Cerebellar cortex (tissue), 1 donor: ENCODE data around the gene COX4I1.

Experiments used
- DNase-seq: peaks from one replicate; pipeline ENCODE4 v3.0.0-alpha.2; 2015; ENCODE audit warnings: low spot score

COX4I1 gene

DNA sequence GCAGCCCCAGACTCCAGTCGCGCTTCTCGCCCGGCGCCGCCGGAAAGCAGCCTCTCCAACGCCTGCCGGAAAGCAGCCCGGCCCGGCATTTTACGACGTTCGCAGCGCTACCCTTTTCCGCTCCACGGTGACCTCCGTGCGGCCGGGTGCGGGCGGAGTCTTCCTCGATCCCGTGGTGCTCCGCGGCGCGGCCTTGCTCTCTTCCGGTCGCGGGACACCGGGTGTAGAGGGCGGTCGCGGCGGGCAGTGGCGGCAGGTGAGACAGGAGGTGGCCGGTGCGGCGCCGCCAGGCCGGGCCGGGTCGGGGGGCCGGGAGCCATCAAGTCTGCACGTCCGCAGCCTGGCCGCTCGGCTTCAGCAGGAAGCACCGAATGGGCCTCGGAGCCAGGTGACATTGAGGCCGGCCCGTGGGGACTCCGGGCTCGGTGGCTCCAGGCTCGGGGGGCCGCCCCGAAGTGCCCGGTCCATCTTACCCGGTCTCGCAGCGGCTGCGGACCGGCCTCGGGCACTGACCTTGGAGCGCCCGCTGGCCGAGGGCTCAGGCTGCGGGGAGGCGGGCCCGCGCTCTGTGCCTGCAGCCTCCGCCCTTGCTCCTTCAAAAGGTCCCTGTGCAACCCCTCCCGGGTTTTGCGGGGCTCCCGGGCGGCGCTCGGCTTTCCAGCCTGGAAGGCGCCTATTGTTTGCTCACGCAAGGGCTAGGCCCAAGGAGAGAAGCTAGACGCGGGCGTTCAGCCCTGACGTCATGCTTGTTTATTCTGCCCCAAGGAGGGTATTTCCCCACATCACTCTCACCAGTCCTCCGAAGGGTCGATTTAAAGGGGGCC lies at the start of gene COX4I1, which contains the start of gene EMC8:
Gene COX4I1, plus strand, starts transcription at position 199 of the 824 bp plus-strand sequence. CDS start 1,511 bp downstream, outside the sequence.
Gene EMC8, minus strand, starts transcription at position 48 of the 824 bp plus-strand sequence. CDS start 249 bp downstream, outside the sequence.
- DNase-seq = peak; percentile 90

DNA sequence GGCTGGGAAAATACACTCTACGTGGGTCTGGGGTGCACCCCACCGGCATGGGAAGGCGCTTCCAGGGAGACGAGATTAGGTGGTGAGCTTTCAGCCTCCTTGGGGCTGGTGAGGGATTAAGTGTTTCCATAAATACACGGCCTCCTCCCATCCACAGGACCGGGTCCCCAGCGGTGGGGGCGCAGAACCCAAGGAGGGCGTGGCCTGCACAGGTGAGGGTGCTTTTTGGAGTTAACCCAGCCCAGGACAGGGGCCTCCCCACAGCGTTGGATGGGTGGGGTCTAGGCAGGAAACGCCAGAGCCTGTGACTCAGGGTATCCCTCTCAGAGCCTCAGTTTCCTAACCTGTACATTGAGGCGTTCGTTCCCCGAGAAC lies 49.7 kb upstream of the COX4I1 start:
- DNase-seq = no peak

GRCh38 chr16:85750146-85750826 lies 49.2 kb upstream of the COX4I1 start:
- DNase-seq = no peak

GRCh38 chr16:85750827-85751697 lies 48.4 kb upstream of the COX4I1 start, which contains the start of gene C16orf74:
Gene C16orf74, minus strand, starts transcription at chr16:85751096. Its CDS starts 15,879 bp downstream, at chr16:85735217.
- no peak for DNase-seq

GRCh38 chr16:85751698-85752501 lies 47.6 kb upstream of the COX4I1 start:
- DNase-seq = no peak

GRCh38 chr16:85752511-85753420 lies 46.7 kb upstream of the COX4I1 start:
- no peak for DNase-seq

DNA sequence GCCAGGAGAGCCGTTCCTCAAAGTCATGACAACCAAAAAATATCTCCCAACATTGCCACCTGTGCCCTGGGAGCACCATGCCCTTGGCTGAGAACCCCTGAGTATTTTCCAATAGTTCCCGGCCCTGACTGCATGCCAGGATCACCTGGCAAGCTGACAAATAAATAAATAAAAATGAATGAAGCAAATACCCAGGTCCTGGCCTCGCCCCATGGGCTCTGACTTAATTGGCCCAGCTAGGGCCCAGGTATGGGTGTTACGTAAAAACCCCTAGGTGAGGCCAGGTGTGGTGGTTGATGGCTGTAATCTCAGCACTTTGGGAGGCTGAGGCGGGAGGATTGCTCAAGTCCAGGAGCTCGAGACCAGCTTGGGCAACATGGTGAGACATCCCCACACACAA lies 45.9 kb upstream of the COX4I1 start:
- no peak for DNase-seq

GRCh38 chr16:85753976-85754375 lies 45.5 kb upstream of the COX4I1 start:
- no peak for DNase-seq

- DNase-seq = no peak
These were observed 45.1 kb upstream of the COX4I1 start for GRCh38 chr16:85754413-85754812.

DNA sequence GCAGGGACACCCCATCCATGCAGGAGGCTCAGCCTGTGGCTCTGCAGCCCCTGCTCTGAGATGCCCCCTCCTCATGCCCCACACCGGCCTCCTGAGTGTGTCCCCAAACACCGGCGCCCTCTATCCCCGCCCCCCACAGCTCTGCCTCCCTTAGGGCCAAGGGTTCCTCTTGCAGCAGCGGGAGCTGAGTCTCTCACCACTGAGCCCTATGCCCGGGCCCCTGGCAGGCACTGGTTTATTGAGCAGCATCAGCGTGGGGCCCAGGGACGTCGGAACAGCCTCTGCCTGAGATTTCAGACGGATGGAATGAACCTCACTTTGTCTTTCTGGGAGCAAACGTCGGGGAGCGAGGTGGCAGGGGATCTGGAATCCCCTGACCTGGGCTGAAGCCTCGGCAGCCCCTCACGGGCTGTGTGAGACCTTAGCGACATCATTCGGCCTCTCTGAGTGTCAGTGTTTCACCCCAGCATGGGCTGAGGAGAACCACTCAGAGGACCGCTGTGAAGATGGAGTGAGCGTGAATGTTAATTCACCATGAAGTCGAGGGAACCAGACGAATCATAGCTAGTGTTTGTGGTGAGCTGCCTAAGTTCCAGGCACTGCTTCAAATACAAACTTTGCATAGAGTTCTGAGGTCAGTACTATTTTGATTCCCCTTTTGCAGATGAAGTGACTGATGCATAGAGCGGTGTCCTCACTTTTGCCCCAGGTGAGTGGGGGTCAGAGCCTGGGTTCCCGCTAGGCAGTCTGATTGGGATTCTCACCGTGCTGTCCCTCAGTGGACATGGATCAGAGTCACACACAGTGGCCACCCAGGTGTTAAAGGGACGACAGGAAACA lies 43.3 kb upstream of the COX4I1 start:
- no peak for DNase-seq

- no peak for DNase-seq
These were observed 42.1 kb upstream of the COX4I1 start for GRCh38 chr16:85757341-85757822.

- no peak for DNase-seq
These were observed 40.4 kb upstream of the COX4I1 start for GRCh38 chr16:85759136-85759535.

DNA sequence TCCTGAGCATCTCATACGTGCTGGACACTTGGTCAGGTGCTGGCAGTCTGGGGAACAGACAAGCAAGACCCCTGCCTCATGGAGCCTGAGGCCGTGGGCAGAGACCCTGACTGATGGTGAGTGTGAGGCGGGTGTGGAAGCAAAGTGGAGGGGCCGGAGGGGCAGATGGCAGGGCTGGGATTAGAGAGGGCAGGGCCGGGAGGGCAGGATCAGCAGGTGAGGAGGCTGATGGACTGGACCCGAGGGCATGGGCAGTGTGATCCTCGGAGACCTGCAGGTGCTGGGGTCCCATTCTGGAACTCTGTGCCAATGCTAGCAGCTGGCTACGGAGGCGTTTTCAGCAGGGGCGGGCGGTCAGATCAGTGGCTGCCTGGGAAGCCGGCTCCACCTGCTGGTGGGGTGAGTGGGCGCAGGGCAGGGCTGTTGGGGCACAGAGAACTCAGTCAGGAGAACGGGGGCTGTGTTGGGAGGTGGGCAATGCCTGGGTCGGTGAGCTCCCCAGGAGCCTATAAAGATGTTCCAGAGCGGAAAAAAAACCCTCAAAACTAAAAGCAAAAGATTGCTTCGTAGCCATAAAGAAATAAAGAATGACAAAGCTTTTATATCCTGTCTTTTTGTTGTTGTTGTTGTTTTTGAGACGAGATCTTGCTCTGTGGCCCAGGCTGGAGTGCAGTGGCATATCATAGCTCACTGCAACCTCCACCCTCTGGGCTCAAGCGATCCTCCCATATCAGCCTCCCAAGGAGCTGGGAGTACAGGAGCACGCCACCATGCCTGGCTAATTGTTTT lies 39.7 kb upstream of the COX4I1 start:
- peak; percentile 16 for DNase-seq

DNA sequence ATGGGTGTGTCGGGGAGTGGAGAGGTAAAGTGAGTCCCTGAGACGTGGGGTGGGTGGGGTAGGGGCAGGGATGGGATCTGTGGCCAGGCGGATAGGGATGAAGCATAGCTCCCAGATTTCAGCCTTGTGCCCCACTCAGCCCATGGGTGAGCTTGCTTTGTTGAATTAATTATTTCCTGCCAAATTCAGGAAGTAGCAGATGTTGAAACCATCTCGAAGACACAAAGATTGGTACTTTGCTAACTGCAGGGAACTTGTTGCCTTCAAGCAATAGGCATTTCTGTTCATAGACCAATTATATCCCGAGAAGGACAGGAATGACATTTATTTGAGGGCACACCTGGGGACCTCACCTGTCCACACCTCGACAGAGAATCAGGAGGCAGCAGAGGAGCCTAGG lies 37.6 kb upstream of the COX4I1 start:
- DNase-seq = no peak

DNA sequence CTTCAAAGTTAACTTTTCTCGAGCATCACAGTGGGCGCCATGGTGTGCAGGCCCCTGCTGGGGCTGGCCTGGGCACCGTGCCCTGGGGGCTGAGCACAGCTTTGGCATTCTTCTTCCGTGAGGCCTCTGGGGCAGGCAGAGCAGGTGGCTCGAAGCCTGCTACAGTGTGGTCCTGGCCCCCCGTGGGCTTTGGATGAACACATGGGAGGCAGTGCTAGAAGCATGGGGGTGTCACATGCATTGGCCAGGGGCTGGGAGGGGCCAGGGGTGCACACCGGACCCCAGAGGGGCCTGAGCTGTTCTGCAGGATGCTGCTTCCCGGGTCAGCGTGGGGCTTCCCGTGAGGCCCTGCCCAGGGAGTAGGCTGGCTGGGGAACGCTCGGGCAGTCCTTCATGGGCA lies 36.5 kb upstream of the COX4I1 start:
- no peak for DNase-seq

GRCh38 chr16:85763616-85764015 lies 35.9 kb upstream of the COX4I1 start:
- no peak for DNase-seq

DNA sequence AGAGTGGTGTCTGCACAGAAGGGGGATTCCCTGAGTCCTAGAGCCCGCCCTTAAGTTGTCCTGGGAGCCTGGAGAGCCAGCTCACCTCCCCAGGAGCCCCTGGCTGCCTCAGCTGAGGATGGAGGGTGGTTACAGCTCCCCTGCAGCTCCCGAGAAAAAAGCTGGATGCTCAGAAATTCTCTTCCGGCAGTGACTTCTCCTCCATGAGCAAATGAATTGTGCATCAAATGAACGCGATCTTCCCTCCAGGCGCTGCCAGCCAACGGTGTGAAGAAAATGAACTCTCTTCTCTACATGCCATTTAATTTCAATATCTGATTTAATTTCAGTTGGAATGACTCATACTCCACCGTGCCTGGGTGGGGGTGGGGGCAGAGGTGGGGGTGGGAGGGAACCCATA lies 34.3 kb upstream of the COX4I1 start:
- no peak for DNase-seq

DNA sequence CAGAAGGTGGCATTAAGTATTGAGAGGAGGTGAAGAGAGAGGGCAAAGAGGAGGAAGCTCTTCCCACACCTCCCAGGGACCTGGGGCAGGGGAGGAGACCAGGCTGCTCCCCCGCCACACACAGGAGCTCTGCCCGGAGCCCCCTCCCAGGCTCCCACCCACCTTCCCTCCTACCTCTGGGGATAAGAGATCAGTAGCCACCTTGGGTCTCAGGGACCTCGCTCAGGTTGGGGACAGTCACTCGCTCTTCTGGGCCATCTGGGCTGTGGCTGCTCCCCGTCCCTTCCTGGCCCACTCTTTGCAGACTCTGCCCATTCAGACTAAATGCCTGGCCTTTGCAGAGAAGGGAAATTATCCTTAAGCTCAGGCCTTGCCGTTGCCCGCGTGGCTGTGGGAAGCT lies 33.7 kb upstream of the COX4I1 start:
- no peak for DNase-seq
